ENCODE data around the gene KIAA1217. TPM values are rescaled to one million over a fixed set of nuclear protein-coding genes. Genes with fewer than 3 reads are reported as not detected.

Gene KIAA1217
- total and polyA plus RNA-seq, 2 of the 8 experiments (the other 6 are each of a cell fraction or from before 2014, with no cell fraction given): 4.5 to 15.6 TPM

- TF ChIP-seq SAP30 (IDR thresholded peaks at IDR 0.05; ENCODE audit: insufficient read depth, insufficient replicate concordance, low read length) (no peak), SP4 (IDR thresholded peaks at IDR 0.05; ENCODE audit: low read length) (no peak), TEAD4 (IDR thresholded peaks at IDR 0.05; ENCODE audit: low read depth, low read length) (no peak), RNF2 (IDR thresholded peaks at IDR 0.05; ENCODE audit: borderline replicate concordance, low read depth, low read length, missing control alignments, poor library complexity, severe bottlenecking) (no peak)
Measured at GRCh38 chr10:24476913-24477701, 268.2 kb downstream of the KIAA1217 start (continued).

Data from H1 (cell line).